Gastroesophageal sphincter (tissue), 4 donors: ENCODE data around the gene FPR1. TPM values are rescaled to one million over a fixed set of nuclear protein-coding genes. Genes with fewer than 3 reads are reported as not detected.
A peak's percentile ranks its signal among the peaks of the same experiment; 100 is the strongest.

Source experiments
- ATAC-seq: fragments of 150-250 bp; one replicate; pipeline ENCODE4 v1.9.1; 2016; ENCODE audit warnings: mild to moderate bottlenecking, moderate library complexity
- H3K27ac ChIP-seq, 4 donors: fragments of 200-600 bp; sonication (generic) in 3 of 4; 1 replicate in 3 of 4; 2 replicates in 1 of 4; pipeline ENCODE4 v1.5.1; 2016 to 2019
- H3K27me3 ChIP-seq: fragments of 200-600 bp; sonication (generic); one replicate; pipeline ENCODE4 v1.5.1; 2019
- H3K36me3 ChIP-seq, 2 donors: fragments of 200-600 bp; sonication (generic); one replicate each; pipeline ENCODE4 v1.5.1; 2019; ENCODE audit warnings: control low read depth in 1 of 2
- H3K4me1 ChIP-seq, 3 donors: fragments of 200-600 bp; sonication (generic); 1 replicate in 2 of 3; 2 replicates in 1 of 3; pipeline ENCODE4 v1.5.1; 2016 to 2019; ENCODE audit warnings: control low read depth in 2 of 3
- H3K4me3 ChIP-seq, 2 donors: fragments of 200-600 bp; sonication (generic); one replicate each; pipeline ENCODE4 v1.5.1; 2019; ENCODE audit warnings: mild to moderate bottlenecking in 1 of 2, moderate library complexity in 1 of 2
- H3K9me3 ChIP-seq, 3 donors: fragments of 200-600 bp; sonication (generic); one replicate each; pipeline ENCODE4 v1.5.1; 2017 to 2019; ENCODE audit warnings: control low read depth in 2 of 3
- CTCF ChIP-seq, 4 experiments: fragments of 200-600 bp in 2 of 4; fragments of 450-650 bp in 2 of 4; sonication (generic) in 1 of 4; IDR thresholded peaks; one replicate each; pipeline ENCODE4 v1.5.1; 2017 to 2019; ENCODE audit warnings: antibody characterized with exemption in 4 of 4, mild to moderate bottlenecking in 2 of 4, moderate library complexity in 2 of 4
- EP300 ChIP-seq: sonication (generic); formaldehyde crosslinking; IDR thresholded peaks from one replicate; pipeline ENCODE4 v1.6.1; 2017; ENCODE audit warnings: antibody characterized with exemption, mild to moderate bottlenecking
- POLR2A ChIP-seq, 2 donors: fragments of 450-650 bp; IDR thresholded peaks; one replicate each; pipeline ENCODE4 v1.6.1; 2017; ENCODE audit warnings: antibody characterized with exemption in 2 of 2, mild to moderate bottlenecking in 2 of 2, moderate library complexity in 1 of 2
- POLR2AphosphoS5 ChIP-seq: sonication (generic); formaldehyde crosslinking; IDR thresholded peaks from one replicate; pipeline ENCODE4 v1.6.1; 2017; ENCODE audit warnings: antibody characterized with exemption
- WGBS, 2 donors: methylation state at CpG; one replicate each; pipeline ENCODE4 v1.1.5; 2018; ENCODE audit warnings: low coverage in 1 of 2; 5-methylcytosine and 5-hydroxymethylcytosine counted together
- total RNA-seq, 4 donors: library from RNA; depleted of rRNA; stranded (reverse); fragments of >200 nt; gene quantifications; one replicate each; pipeline ENCODE4 v1.1.0, GENCODE V29; 2016

FPR1 gene
- total RNA-seq, 4 donors from 2014 or later, result 0.93 to 19.8 (median 9.2) TPM

- Histone ChIP-seq H3K27me3 (peaks cover 7% of the 10 kb centered on the region), H3K9me3 (peaks cover 0 to under 1% (median 0%) of the 10 kb centered on the region in 3 donors), H3K27ac (peak overlapping the region in 2 of 4 donors; percentile 70 to 72), H3K36me3 (no peaks in the 10 kb centered on the region), H3K4me3 (no peak overlapping the region), H3K4me1 (peaks cover 0 to 18% (median 0%) of the 10 kb centered on the region in 3 donors)
- no peak for ATAC-seq
- TF ChIP-seq POLR2AphosphoS5 (no peak), EP300 (no peak), POLR2A (IDR thresholded peaks at IDR 0.05) (no peak), CTCF (IDR thresholded peaks at IDR 0.05) (no peak)
- 45 to 81% methylated on average over 3 of the region's 3 CpGs for WGBS, 2 donors
Measured at GRCh38 chr19:51798062-51798461, 46.4 kb upstream of the FPR1 start.

GRCh38 chr19:51797480-51797879 is 45.8 kb upstream of the FPR1 start:
- H3K27ac ChIP-seq, result no peak overlapping the region
- no peaks in the 10 kb centered on the region for H3K36me3 ChIP-seq
- TF ChIP-seq POLR2A (IDR thresholded peaks at IDR 0.05) (no peak), POLR2AphosphoS5 (no peak), CTCF (IDR thresholded peaks at IDR 0.05) (no peak), EP300 (no peak)
- H3K4me3 ChIP-seq, result peak overlapping the region in 1 of 2 donors; percentile 24
- H3K4me1 ChIP-seq, result peaks cover 0 to 18% (median 0%) of the 10 kb centered on the region in 3 donors
- H3K27me3 ChIP-seq, result peaks cover 13% of the 10 kb centered on the region
- ATAC-seq, result no peak
- WGBS, 2 donors, result 60 to 78% methylated on average over 4 to 5 of the region's 5 CpGs
- peaks cover 0 to 5% (median 0%) of the 10 kb centered on the region in 3 donors for H3K9me3 ChIP-seq

GRCh38 chr19:51796195-51796679 is 44.6 kb upstream of the FPR1 start:
- TF ChIP-seq CTCF (IDR thresholded peaks at IDR 0.05) (no peak), POLR2A (IDR thresholded peaks at IDR 0.05) (no peak), POLR2AphosphoS5 (no peak), EP300 (no peak)
- WGBS, 2 donors, result 70 to 91% methylated on average over 8 of the region's 8 CpGs
- peak overlapping the region in 1 of 4 donors; percentile 10 for H3K27ac ChIP-seq
- peaks cover 0 to 18% (median 0%) of the 10 kb centered on the region in 3 donors for H3K4me1 ChIP-seq
- peaks cover 17% of the 10 kb centered on the region for H3K27me3 ChIP-seq
- no peak for ATAC-seq
- peaks cover 0 to 5% (median 0%) of the 10 kb centered on the region in 3 donors for H3K9me3 ChIP-seq
- H3K4me3 ChIP-seq, result peak overlapping the region in 1 of 2 donors; percentile 24
- no peaks in the 10 kb centered on the region for H3K36me3 ChIP-seq

- peaks cover 0 to 15% (median 0%) of the 10 kb centered on the region in 3 donors for H3K4me1 ChIP-seq
- H3K27ac ChIP-seq, result no peak within 1 kb of the TSS
- 54 to 60% methylated on average over 2 of the region's 2 CpGs for WGBS, 2 donors
- peaks cover 0 to 5% (median 0%) of the 10 kb centered on the region in 3 donors for H3K9me3 ChIP-seq
- no peak for TF ChIP-seq EP300
- no peak for TF ChIP-seq POLR2AphosphoS5
- TF ChIP-seq CTCF (IDR thresholded peaks at IDR 0.05), result no peak
- TF ChIP-seq POLR2A (IDR thresholded peaks at IDR 0.05), result no peak
- H3K36me3 ChIP-seq, result no peaks in the 10 kb centered on the region
- ATAC-seq, result no peak
- peak within 1 kb of the TSS in 1 of 2 donors; percentile 24 for H3K4me3 ChIP-seq
- peaks cover 17% of the 10 kb centered on the region for H3K27me3 ChIP-seq
Measured at GRCh38 chr19:51794885-51795490, 43.3 kb upstream of the FPR1 start, which contains the start of gene FPR3. FPR3 (plus strand) TSS chr19:51795157; CDS start chr19:51823749, 28,592 bp downstream.

GRCh38 chr19:51793994-51794393 is 42.3 kb upstream of the FPR1 start:
- Histone ChIP-seq H3K4me1 (peaks cover 0 to 5% (median 0%) of the 10 kb centered on the region in 3 donors), H3K27ac (no peak overlapping the region), H3K4me3 (no peak overlapping the region), H3K36me3 (no peaks in the 10 kb centered on the region), H3K9me3 (peaks cover 0 to 5% (median 0%) of the 10 kb centered on the region in 3 donors), H3K27me3 (peaks cover 27% of the 10 kb centered on the region)
- no peak for TF ChIP-seq POLR2AphosphoS5
- no peak for TF ChIP-seq POLR2A (IDR thresholded peaks at IDR 0.05)
- TF ChIP-seq EP300, result no peak
- no peak for TF ChIP-seq CTCF (IDR thresholded peaks at IDR 0.05)
- ATAC-seq, result no peak
- 69 to 94% methylated on average over 2 of the region's 2 CpGs for WGBS, 2 donors
